Neural cell (in vitro differentiated cells): ENCODE data around the gene AIP. TPM values are rescaled to one million over a fixed set of nuclear protein-coding genes. Genes with fewer than 3 reads are reported as not detected.
"Not testable (repeated sequence)": the region's sequence is repeated elsewhere in the genome, so short reads cannot be mapped to it uniquely, and the experiment has no call there.

Experiments used
- H2AFZ ChIP-seq: fragments of 200-600, 300-800 bp; sonication (generic), shearing (Covaris generic); 2 replicates; pipeline ENCODE4 v1.6.0; 2014; ENCODE audit warnings: low read depth, mild to moderate bottlenecking, antibody characterized with exemption, low read length, moderate library complexity
- H3F3A ChIP-seq: fragments of 200-600 bp; shearing (Covaris generic); 2 replicates; pipeline ENCODE4 v1.6.1; 2016; ENCODE audit warnings: mild to moderate bottlenecking, moderate library complexity, mixed read lengths, antibody characterized with exemption, low read length; ENCODE audit not compliant: insufficient read depth, poor library complexity, severe bottlenecking
- H3K27ac ChIP-seq: fragments of 200-600, 300-800 bp; sonication (generic), shearing (Covaris generic); 2 replicates; pipeline ENCODE4 v1.5.1; 2014; ENCODE audit warnings: mild to moderate bottlenecking, low read length, moderate library complexity
- H3K27me3 ChIP-seq: fragments of 300-800, 200-600 bp; sonication (generic), shearing (Covaris generic); 2 replicates; pipeline ENCODE4 v1.6.0; 2014; ENCODE audit warnings: mild to moderate bottlenecking, low read depth, low read length, moderate library complexity; ENCODE audit not compliant: insufficient read depth
- H3K36me3 ChIP-seq: fragments of 300-800, 200-600 bp; sonication (generic), shearing (Covaris generic); 2 replicates; pipeline ENCODE4 v1.5.1; 2014; ENCODE audit warnings: mild to moderate bottlenecking, antibody characterized with exemption, low read length, moderate library complexity; ENCODE audit not compliant: insufficient read depth
- H3K4me2 ChIP-seq: fragments of 300-800, 200-600 bp; sonication (generic), shearing (Covaris generic); 2 replicates; pipeline ENCODE4 v1.6.0; 2014; ENCODE audit warnings: mild to moderate bottlenecking, low read length
- H3K4me3 ChIP-seq: fragments of 300-800, 200-600 bp; sonication (generic), shearing (Covaris generic); 2 replicates; pipeline ENCODE4 v1.5.1; 2014; ENCODE audit warnings: mild to moderate bottlenecking, low read length, moderate library complexity
- H3K79me2 ChIP-seq: fragments of 200-600 bp; shearing (Covaris generic); replicated peaks from 2 replicates; pipeline ENCODE4 v1.6.0; 2014; ENCODE audit warnings: mild to moderate bottlenecking, low read length, moderate library complexity; ENCODE audit not compliant: insufficient read depth
- H3K9ac ChIP-seq: fragments of 300-800, 200-600 bp; sonication (generic), shearing (Covaris generic); 2 replicates; pipeline ENCODE4 v1.6.1; 2016; ENCODE audit warnings: mild to moderate bottlenecking, low read length, mixed read lengths
- H3K9me2 ChIP-seq: fragments of 200-600 bp; shearing (Covaris generic); 2 replicates; pipeline ENCODE4 v1.6.1; 2016; ENCODE audit warnings: mild to moderate bottlenecking, low read length, mixed read lengths; ENCODE audit not compliant: insufficient read depth
- H3K9me3 ChIP-seq: fragments of 200-600, 300-800 bp; sonication (generic), shearing (Covaris generic); 2 replicates; pipeline ENCODE4 v1.6.1; 2016; ENCODE audit warnings: mild to moderate bottlenecking, mixed run types, low read length, moderate library complexity, mixed read lengths
- H4K20me1 ChIP-seq: fragments of 200-600 bp; shearing (Covaris generic); 2 replicates; pipeline ENCODE4 v1.6.1; 2016; ENCODE audit warnings: mild to moderate bottlenecking, mixed run types; ENCODE audit not compliant: insufficient read depth
- CTCF ChIP-seq: fragments of 450-650 bp; IDR thresholded peaks from 2 replicates; pipeline ENCODE4 v1.5.1; 2014; ENCODE audit warnings: antibody characterized with exemption, mild to moderate bottlenecking, moderate library complexity; ENCODE audit not compliant: poor library complexity, severe bottlenecking
- EP300 ChIP-seq: fragments of 450-650 bp; conservative IDR thresholded peaks from 2 replicates; pipeline ENCODE4 v1.6.1; 2014; ENCODE audit warnings: antibody characterized with exemption, mild to moderate bottlenecking, moderate library complexity; ENCODE audit not compliant: poor library complexity, severe bottlenecking
- EZH2 ChIP-seq: fragments of 200-600, 300-800 bp; shearing (Covaris generic), sonication (generic); IDR thresholded peaks from 2 replicates; pipeline ENCODE4 v1.6.1; 2014; ENCODE audit warnings: antibody characterized with exemption, low read length, borderline replicate concordance, mild to moderate bottlenecking; ENCODE audit not compliant: insufficient read depth, poor library complexity, severe bottlenecking
- MXI1 ChIP-seq: fragments of 450-650 bp; conservative IDR thresholded peaks from 2 replicates; pipeline ENCODE4 v1.6.1; 2014; ENCODE audit warnings: antibody characterized with exemption, mild to moderate bottlenecking; ENCODE audit not compliant: poor library complexity, severe bottlenecking
- POLR2AphosphoS5 ChIP-seq: IDR thresholded peaks from 2 replicates; pipeline ENCODE4 v1.6.1; 2012
- RAD21 ChIP-seq: fragments of 450-650 bp; conservative IDR thresholded peaks from 2 replicates; pipeline ENCODE4 v1.6.1; 2014; ENCODE audit warnings: antibody characterized with exemption, mild to moderate bottlenecking, moderate library complexity
- REST ChIP-seq: IDR thresholded peaks from 2 replicates; pipeline ENCODE4 v1.6.1; 2012; ENCODE audit warnings: borderline replicate concordance
- SMC3 ChIP-seq: fragments of 450-650 bp; conservative IDR thresholded peaks from 2 replicates; pipeline ENCODE4 v1.6.1; 2014; ENCODE audit warnings: antibody characterized with exemption, mild to moderate bottlenecking, moderate library complexity; ENCODE audit not compliant: poor library complexity
- TAF1 ChIP-seq: IDR thresholded peaks from 2 replicates; pipeline ENCODE4 v1.6.1; 2012; ENCODE audit warnings: low read depth
- polyA plus RNA-seq: library from polyadenylated mRNA; depleted of rRNA; stranded (reverse); fragments of >200 nt; gene quantifications from 2 replicates; pipeline ENCODE4 v1.2.3, GENCODE V29; 2014

The AIP gene
- polyA plus RNA-seq, 1 donor from 2014 or later: 83.9 TPM

GRCh38 chr11:67477344-67478050 is 5.3 kb upstream of the AIP start:
- not testable (repeated sequence) for H3F3A ChIP-seq, H3K36me3 ChIP-seq, H3K79me2 ChIP-seq, H4K20me1 ChIP-seq, H3K9ac ChIP-seq, H3K4me3 ChIP-seq, H3K27ac ChIP-seq, H2AFZ ChIP-seq, H3K4me2 ChIP-seq, H3K9me2 ChIP-seq, H3K9me3 ChIP-seq, H3K27me3 ChIP-seq

GRCh38 chr11:67482275-67482826 is 475 bp upstream of the AIP start:
- Histone ChIP-seq H2AFZ (peak overlapping the region; percentile 71), H3K27me3 (no peaks in the 10 kb centered on the region), H3K36me3 (no peaks in the 10 kb centered on the region), H3K4me2 (peak overlapping the region; percentile 64), H3K4me3 (peak overlapping the region; percentile 73), H3K79me2 (peaks cover 4% of the 10 kb centered on the region), H3K9me3 (no peaks in the 10 kb centered on the region), H3K9me2 (no peaks in the 10 kb centered on the region), H4K20me1 (no peaks in the 10 kb centered on the region), H3K27ac (peak overlapping the region; percentile 90), H3F3A (no peaks in the 10 kb centered on the region), H3K9ac (peak overlapping the region; percentile 80)
- TF ChIP-seq CTCF: no peak
- no peak for TF ChIP-seq SMC3
- TF ChIP-seq REST: no peak
- TF ChIP-seq EZH2: no peak
- no peak for TF ChIP-seq RAD21
- no peak for TF ChIP-seq EP300
- TF ChIP-seq MXI1: no peak
- TF ChIP-seq POLR2AphosphoS5: no peak
- no peak for TF ChIP-seq TAF1
